ACC112 (cell line): ENCODE measurements around the gene GLB1L.
"Not testable (repeated sequence)": the region's sequence is repeated elsewhere in the genome, so short reads cannot be mapped to it uniquely, and the experiment has no call there.

Experiments used
- H2AFZ ChIP-seq: fragments of 200-600 bp; sonication (generic); one replicate; pipeline ENCODE4 v1.6.0; 2017; ENCODE audit warnings: antibody characterized with exemption, low read length; ENCODE audit not compliant: unreplicated experiment
- H3K27ac ChIP-seq: fragments of 200-600 bp; sonication (generic); 2 replicates; pipeline ENCODE4 v1.5.1; 2014; ENCODE audit warnings: low read depth, mild to moderate bottlenecking, antibody characterized with exemption, low read length, moderate library complexity
- H3K27me3 ChIP-seq: fragments of 200-600 bp; sonication (generic); 2 replicates; pipeline ENCODE4 v1.6.1; 2014; ENCODE audit warnings: mild to moderate bottlenecking, antibody characterized with exemption, low read length, moderate library complexity, mixed read lengths; ENCODE audit not compliant: insufficient read depth
- H3K36me3 ChIP-seq: fragments of 200-600 bp; sonication (generic); 2 replicates; pipeline ENCODE4 v1.6.1; 2016; ENCODE audit warnings: mild to moderate bottlenecking, antibody characterized with exemption, low read length, moderate library complexity, mixed read lengths; ENCODE audit not compliant: insufficient read depth
- H3K4me1 ChIP-seq: fragments of 200-600 bp; sonication (generic); one replicate; pipeline ENCODE4 v1.6.1; 2016; ENCODE audit warnings: low read length, mixed read lengths; ENCODE audit not compliant: insufficient read depth, unreplicated experiment, control insufficient read depth
- H3K4me3 ChIP-seq: fragments of 200-600 bp; sonication (generic); 2 replicates; pipeline ENCODE4 v1.5.1; 2014; ENCODE audit warnings: mild to moderate bottlenecking, low read depth, low read length
- H3K79me2 ChIP-seq: fragments of 200-600 bp; sonication (generic); one replicate; pipeline ENCODE4 v1.6.0; 2016; ENCODE audit warnings: low read length; ENCODE audit not compliant: control insufficient read depth, unreplicated experiment, insufficient read depth

GLB1L gene

GRCh38 chr2:219287580-219288265 lies 42.5 kb upstream of the GLB1L start:
- H3K79me2 ChIP-seq = no peaks in the 10 kb centered on the region
- peaks cover 20% of the 10 kb centered on the region for H3K4me1 ChIP-seq
- H3K4me3 ChIP-seq = no peak overlapping the region
- H3K27ac ChIP-seq = no peak overlapping the region
- H3K36me3 ChIP-seq = no peaks in the 10 kb centered on the region
- H2AFZ ChIP-seq = no peak overlapping the region
- H3K27me3 ChIP-seq = no peaks in the 10 kb centered on the region

GRCh38 chr2:219287116-219287440 lies 41.8 kb upstream of the GLB1L start:
- not testable (repeated sequence) for H3K4me3 ChIP-seq, H3K27me3 ChIP-seq, H3K36me3 ChIP-seq, H3K79me2 ChIP-seq, H3K27ac ChIP-seq, H2AFZ ChIP-seq
- H3K4me1 ChIP-seq = peaks cover 20% of the 10 kb centered on the region

- Histone ChIP-seq H3K36me3 (no peaks in the 10 kb centered on the region), H3K27me3 (no peaks in the 10 kb centered on the region), H2AFZ (no peak overlapping the region), H3K4me1 (peaks cover 20% of the 10 kb centered on the region), H3K27ac (no peak overlapping the region), H3K4me3 (no peak overlapping the region), H3K79me2 (no peaks in the 10 kb centered on the region)
Observed at GRCh38 chr2:219286436-219287115, 41.3 kb upstream of the GLB1L start.

GRCh38 chr2:219285894-219286425 lies 40.7 kb upstream of the GLB1L start:
- Histone ChIP-seq H3K27ac (no peak overlapping the region), H3K4me1 (peaks cover 20% of the 10 kb centered on the region), H3K4me3 (no peak overlapping the region), H3K27me3 (no peaks in the 10 kb centered on the region), H3K79me2 (no peaks in the 10 kb centered on the region), H2AFZ (no peak overlapping the region), H3K36me3 (no peaks in the 10 kb centered on the region)

GRCh38 chr2:219285373-219285735 lies 40.1 kb upstream of the GLB1L start:
- peaks cover 24% of the 10 kb centered on the region for H3K4me1 ChIP-seq
- H2AFZ ChIP-seq = no peak overlapping the region
- H3K27ac ChIP-seq = no peak overlapping the region
- H3K36me3 ChIP-seq = no peaks in the 10 kb centered on the region
- no peaks in the 10 kb centered on the region for H3K79me2 ChIP-seq
- no peak overlapping the region for H3K4me3 ChIP-seq
- no peaks in the 10 kb centered on the region for H3K27me3 ChIP-seq

GRCh38 chr2:219284501-219285372 lies 39.5 kb upstream of the GLB1L start:
- Histone ChIP-seq H3K4me1 (peaks cover 23% of the 10 kb centered on the region), H3K36me3 (no peaks in the 10 kb centered on the region)

GRCh38 chr2:219282943-219283581 lies 37.8 kb upstream of the GLB1L start:
- H3K4me1 ChIP-seq = peaks cover 25% of the 10 kb centered on the region
- H3K36me3 ChIP-seq = no peaks in the 10 kb centered on the region
- no peaks in the 10 kb centered on the region for H3K27me3 ChIP-seq

More at GRCh38 chr2:219284501-219285372, 39.5 kb upstream of the GLB1L start:
- Histone ChIP-seq H3K79me2 (no peaks in the 10 kb centered on the region), H2AFZ (no peak overlapping the region), H3K27ac (no peak overlapping the region), H3K27me3 (no peaks in the 10 kb centered on the region), H3K4me3 (no peak overlapping the region)

GRCh38 chr2:219282375-219282774 lies 37.1 kb upstream of the GLB1L start:
- no peak overlapping the region for H3K4me3 ChIP-seq
- H3K4me1 ChIP-seq = peaks cover 32% of the 10 kb centered on the region
- H3K36me3 ChIP-seq = no peaks in the 10 kb centered on the region
- H3K27ac ChIP-seq = no peak overlapping the region
- no peaks in the 10 kb centered on the region for H3K27me3 ChIP-seq
- H3K79me2 ChIP-seq = no peaks in the 10 kb centered on the region
- no peak overlapping the region for H2AFZ ChIP-seq

More at GRCh38 chr2:219282943-219283581, 37.8 kb upstream of the GLB1L start:
- Histone ChIP-seq H3K27ac (no peak overlapping the region), H2AFZ (no peak overlapping the region), H3K79me2 (no peaks in the 10 kb centered on the region), H3K4me3 (no peak overlapping the region)

- Histone ChIP-seq H2AFZ (no peak overlapping the region), H3K4me3 (no peak overlapping the region), H3K4me1 (peaks cover 28% of the 10 kb centered on the region), H3K27me3 (no peaks in the 10 kb centered on the region), H3K36me3 (no peaks in the 10 kb centered on the region), H3K79me2 (no peaks in the 10 kb centered on the region), H3K27ac (no peak overlapping the region)
Observed at GRCh38 chr2:219281588-219281987, 36.3 kb upstream of the GLB1L start.

GRCh38 chr2:219280651-219281050 lies 35.4 kb upstream of the GLB1L start:
- Histone ChIP-seq H2AFZ (no peak overlapping the region), H3K4me1 (peaks cover 23% of the 10 kb centered on the region), H3K27me3 (no peaks in the 10 kb centered on the region), H3K36me3 (no peaks in the 10 kb centered on the region), H3K27ac (peak overlapping the region; percentile 96; the same call in 1 of the 2 replicates), H3K4me3 (peak overlapping the region; percentile 82; the same call in 1 of the 2 replicates), H3K79me2 (no peaks in the 10 kb centered on the region)
